HT-29 (cell line): ENCODE data around the gene PLEKHA5. TPM values are rescaled to one million over a fixed set of nuclear protein-coding genes. Genes with fewer than 3 reads are reported as not detected.
"Not testable (repeated sequence)": the region's sequence is repeated elsewhere in the genome, so short reads cannot be mapped to it uniquely, and the experiment has no call there.

ENCODE experiments used
- DNase-seq: peaks from one replicate; pipeline ENCODE4 v3.0.0-alpha.2; 2015; ENCODE audit warnings: low spot score
- total RNA-seq: library from RNA; depleted of rRNA; stranded (reverse); fragments of >200 nt; shearing (Covaris generic); gene quantifications from 2 replicates; pipeline ENCODE4 v1.2.3, GENCODE V29; 2014; rRNA removed

The PLEKHA5 gene
- 15.8 and 19.9 TPM in 2 replicates for total RNA-seq

- peak; percentile 72 for DNase-seq
These were observed at the start of gene PLEKHA5 for GRCh38 chr12:19129486-19130223. Gene PLEKHA5 (plus strand): TSS chr12:19129733. CDS start chr12:19129800, 67 bp downstream.

GRCh38 chr12:19080918-19081317 is 48.6 kb upstream of the PLEKHA5 start:
- DNase-seq = no peak

- DNase-seq = no peak
These were observed 47.1 kb upstream of the PLEKHA5 start for GRCh38 chr12:19082365-19082911.

GRCh38 chr12:19084547-19084946 is 45.0 kb upstream of the PLEKHA5 start:
- DNase-seq = no peak

- DNase-seq = no peak
These were observed 44.4 kb upstream of the PLEKHA5 start for GRCh38 chr12:19085090-19085489.

- DNase-seq = no peak
These were observed 40.9 kb upstream of the PLEKHA5 start for GRCh38 chr12:19088606-19089005.

- DNase-seq = not testable (repeated sequence)
These were observed 37.1 kb upstream of the PLEKHA5 start for GRCh38 chr12:19092482-19092881.

- no peak for DNase-seq
These were observed 36.3 kb upstream of the PLEKHA5 start for GRCh38 chr12:19093218-19093617.

- DNase-seq = no peak
These were observed 34.2 kb upstream of the PLEKHA5 start for GRCh38 chr12:19095331-19095730.

- DNase-seq = peak; percentile 16
These were observed 33.6 kb upstream of the PLEKHA5 start for GRCh38 chr12:19095756-19096480.

GRCh38 chr12:19105463-19105862 is 24.1 kb upstream of the PLEKHA5 start:
- DNase-seq = no peak

- DNase-seq = no peak
These were observed 21.8 kb upstream of the PLEKHA5 start for GRCh38 chr12:19107750-19108149.

- DNase-seq = no peak
These were observed 19.2 kb upstream of the PLEKHA5 start for GRCh38 chr12:19110221-19110940.

- no peak for DNase-seq
These were observed 16.1 kb upstream of the PLEKHA5 start for GRCh38 chr12:19113464-19113863.

GRCh38 chr12:19115285-19115684 is 14.2 kb upstream of the PLEKHA5 start:
- no peak for DNase-seq

GRCh38 chr12:19119440-19119839 is 10.1 kb upstream of the PLEKHA5 start:
- DNase-seq = no peak

GRCh38 chr12:19120795-19121194 is 8.7 kb upstream of the PLEKHA5 start:
- DNase-seq = no peak

GRCh38 chr12:19121449-19122018 is 8.0 kb upstream of the PLEKHA5 start:
- DNase-seq = no peak

- DNase-seq = no peak
These were observed 4.2 kb upstream of the PLEKHA5 start for GRCh38 chr12:19125325-19125724.

- no peak for DNase-seq
These were observed 2.3 kb upstream of the PLEKHA5 start for GRCh38 chr12:19127270-19127669.

- peak; percentile 12 for DNase-seq
These were observed 1.0 kb upstream of the PLEKHA5 start for GRCh38 chr12:19128485-19128884.

GRCh38 chr12:19129122-19129485 is 429 bp upstream of the PLEKHA5 start:
- peak; percentile 53 for DNase-seq
